ENCODE results near the gene ATL3.
"Not testable (repeated sequence)": the region's sequence is repeated elsewhere in the genome, so short reads cannot be mapped to it uniquely, and the experiment has no call there.

Gene ATL3

DNA sequence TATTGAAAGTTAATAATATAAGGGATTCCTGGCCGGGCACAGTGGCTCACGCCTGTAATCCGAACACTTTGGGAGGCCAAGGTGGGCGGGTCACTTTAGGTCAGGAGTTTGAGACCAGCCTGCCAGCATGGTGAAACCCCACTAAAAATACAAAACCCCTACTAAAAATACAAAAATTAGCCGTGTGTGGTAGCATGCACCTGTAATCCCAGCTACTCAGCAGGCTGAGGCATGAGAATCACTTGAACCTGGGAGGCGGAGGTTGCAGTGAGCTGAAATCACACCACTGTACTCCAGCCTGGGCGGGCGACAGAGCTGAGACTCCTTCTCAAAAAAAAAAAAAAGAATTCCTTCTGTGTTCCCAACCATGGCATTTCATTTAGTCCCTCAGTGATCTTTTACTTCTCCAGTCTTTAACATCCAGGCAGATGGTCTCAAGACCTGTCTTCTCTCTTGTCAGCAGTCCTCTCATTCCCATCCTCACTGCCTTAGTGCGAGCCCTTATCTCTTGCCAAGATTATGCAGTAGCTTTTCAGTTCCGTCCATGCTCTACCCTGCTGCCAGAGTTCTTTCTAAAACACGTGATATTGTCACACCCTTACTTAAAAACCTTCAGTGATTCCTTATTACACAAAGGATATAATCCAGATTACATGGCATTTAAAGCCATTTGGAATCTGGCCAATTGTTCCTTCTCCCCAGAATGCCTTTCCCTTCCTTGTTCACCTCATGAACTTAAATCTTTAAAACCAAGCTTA lies 28.0 kb upstream of the ATL3 start:
- in situ Hi-C loops (cut with MboI; ENCODE audit: low sequenced_read_pairs, unreplicated experiment) = no loop called here
- DNase-seq (ENCODE audit: low spot score) = no peak
- no peak for TF ChIP-seq CTCF (IDR thresholded peaks at IDR 0.05; ENCODE audit: borderline replicate concordance, control extremely low read depth, extremely low read depth, insufficient read depth, missing control alignments)

GRCh38 chr11:63694596-63694995 lies 23.4 kb upstream of the ATL3 start:
- in situ Hi-C loops (cut with MboI; ENCODE audit: low sequenced_read_pairs, unreplicated experiment) = no loop called here
- TF ChIP-seq CTCF (IDR thresholded peaks at IDR 0.05; ENCODE audit: borderline replicate concordance, control extremely low read depth, extremely low read depth, insufficient read depth, missing control alignments) = no peak
- DNase-seq (ENCODE audit: low spot score) = no peak

DNA sequence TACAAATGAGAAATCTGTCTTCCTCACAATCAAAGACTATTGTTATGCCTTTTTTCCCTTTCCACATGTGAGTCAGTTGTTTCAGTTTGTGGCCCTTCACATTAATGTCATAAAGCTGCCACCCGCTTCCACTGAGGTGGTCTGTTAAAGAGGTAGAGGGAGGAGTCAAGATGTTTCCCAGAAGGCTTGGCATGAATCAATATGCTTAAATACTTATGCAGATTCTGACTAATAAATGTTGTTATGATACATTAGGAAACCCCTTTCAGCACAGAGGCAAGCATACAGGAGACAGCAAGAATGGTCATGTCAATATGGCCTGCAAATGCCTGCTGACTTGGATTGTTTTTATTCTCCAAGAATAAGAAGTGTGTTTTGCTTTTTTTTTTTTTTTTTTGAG lies 16.7 kb upstream of the ATL3 start:
- in situ Hi-C loops (cut with MboI; ENCODE audit: low sequenced_read_pairs, unreplicated experiment) = no loop called here
- no peak for DNase-seq (ENCODE audit: low spot score)
- TF ChIP-seq CTCF (IDR thresholded peaks at IDR 0.05; ENCODE audit: borderline replicate concordance, control extremely low read depth, extremely low read depth, insufficient read depth, missing control alignments) = no peak

DNA sequence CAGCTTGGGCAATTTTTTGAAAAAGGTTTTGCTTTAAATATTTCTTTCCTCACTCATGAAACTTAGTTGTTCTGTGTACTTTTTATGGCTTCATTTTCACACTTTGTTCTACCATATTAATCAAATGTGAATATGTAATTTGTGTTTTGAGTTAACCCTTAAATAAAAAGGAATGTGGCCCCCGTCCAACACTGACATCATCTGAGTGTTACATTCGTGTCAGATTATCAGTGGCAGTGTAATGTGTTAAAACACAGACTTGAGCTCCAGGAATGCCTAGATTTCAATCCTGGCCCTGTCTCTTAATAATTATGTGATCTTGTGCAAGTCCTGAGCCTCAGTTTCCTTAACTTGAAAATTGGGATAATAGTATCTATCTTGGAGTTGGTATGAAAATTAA lies 15.8 kb upstream of the ATL3 start:
- no peak for DNase-seq (ENCODE audit: low spot score)
- no peak for TF ChIP-seq CTCF (IDR thresholded peaks at IDR 0.05; ENCODE audit: borderline replicate concordance, control extremely low read depth, extremely low read depth, insufficient read depth, missing control alignments)
- in situ Hi-C loops (cut with MboI; ENCODE audit: low sequenced_read_pairs, unreplicated experiment) = no loop called here

DNA sequence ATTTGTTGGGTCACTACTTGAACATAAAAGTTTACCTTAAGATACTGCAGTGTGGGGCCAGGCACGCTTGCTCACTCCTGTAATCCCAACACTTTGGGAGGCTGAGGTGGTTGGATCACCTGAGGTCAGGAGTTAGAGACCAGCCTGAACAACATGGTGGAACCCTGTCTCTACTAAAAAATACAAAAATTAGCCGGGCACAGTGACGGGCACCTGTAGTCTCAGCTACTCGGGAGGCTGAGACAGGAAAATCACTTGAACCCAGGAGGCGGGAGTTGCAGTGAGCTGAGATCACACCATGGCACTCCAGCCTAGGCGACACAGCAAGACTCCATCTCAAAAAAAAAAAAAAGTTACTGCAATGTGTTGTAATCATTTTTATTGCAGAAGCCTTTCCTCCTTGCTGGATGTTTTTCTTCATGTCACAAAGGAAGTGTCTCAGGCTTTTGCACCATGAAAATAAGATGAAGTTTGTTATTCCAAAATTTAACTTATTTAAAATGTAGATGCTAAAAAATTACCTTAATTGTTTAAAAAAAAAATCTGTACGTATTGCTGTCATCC lies 14.1 kb upstream of the ATL3 start:
- DNase-seq (ENCODE audit: low spot score); in situ Hi-C loops (cut with MboI; ENCODE audit: low sequenced_read_pairs, unreplicated experiment): not testable (repeated sequence)

- TF ChIP-seq CTCF (IDR thresholded peaks at IDR 0.05; ENCODE audit: borderline replicate concordance, control extremely low read depth, extremely low read depth, insufficient read depth, missing control alignments) = no peak
- DNase-seq (ENCODE audit: low spot score) = no peak
- in situ Hi-C loops (cut with MboI; ENCODE audit: low sequenced_read_pairs, unreplicated experiment) = no loop called here
Observed at GRCh38 chr11:63683133-63683991, 12.2 kb upstream of the ATL3 start.

All from GM13976 (cell line).